ENCODE measurements around the gene FBLN1.

Gene FBLN1

GRCh38 chr22:45521178-45521577, 18.5 kb downstream of the FBLN1 start:
- H3K27ac Mint-ChIP-seq: no peak overlapping the region
- CTCF ChIA-PET: no interaction called here
- H3K9me3 Mint-ChIP-seq: no peaks in the 10 kb centered on the region
- no peak overlapping the region for H3K4me3 Mint-ChIP-seq
- no peaks in the 10 kb centered on the region for H3K27me3 Mint-ChIP-seq
- H3K4me1 Mint-ChIP-seq: no peaks in the 10 kb centered on the region
- H3K36me3 Mint-ChIP-seq: no peaks in the 10 kb centered on the region
- DNase-seq: no peak

- no peak overlapping the region for H3K4me3 Mint-ChIP-seq
- H3K36me3 Mint-ChIP-seq: no peaks in the 10 kb centered on the region
- no peaks in the 10 kb centered on the region for H3K4me1 Mint-ChIP-seq
- no peak for DNase-seq
- no peak overlapping the region for H3K27ac Mint-ChIP-seq
- H3K27me3 Mint-ChIP-seq: no peaks in the 10 kb centered on the region
- CTCF ChIA-PET: no interaction called here
- H3K9me3 Mint-ChIP-seq: no peaks in the 10 kb centered on the region
These were observed 19.8 kb downstream of the FBLN1 start for GRCh38 chr22:45522462-45522861.

- CTCF ChIA-PET: no interaction called here
- H3K27ac Mint-ChIP-seq: no peak overlapping the region
These were observed 21.5 kb downstream of the FBLN1 start for GRCh38 chr22:45524157-45524556.

GRCh38 chr22:45524966-45525365, 22.3 kb downstream of the FBLN1 start:
- DNase-seq: no peak
- H3K27ac Mint-ChIP-seq: no peak overlapping the region
- H3K4me1 Mint-ChIP-seq: no peaks in the 10 kb centered on the region
- H3K9me3 Mint-ChIP-seq: no peaks in the 10 kb centered on the region
- CTCF ChIA-PET: interaction anchor here (0.8 kb wide), 1 partner anchor 80 kb away, joined by 3 read pairs; no protein-coding TSS in a partner anchor
- no peaks in the 10 kb centered on the region for H3K27me3 Mint-ChIP-seq
- no peaks in the 10 kb centered on the region for H3K36me3 Mint-ChIP-seq
- no peak overlapping the region for H3K4me3 Mint-ChIP-seq

More at GRCh38 chr22:45524157-45524556, 21.5 kb downstream of the FBLN1 start:
- no peak for DNase-seq
- Mint-ChIP-seq H3K9me3 (no peaks in the 10 kb centered on the region), H3K4me1 (no peaks in the 10 kb centered on the region), H3K4me3 (no peak overlapping the region), H3K27me3 (no peaks in the 10 kb centered on the region), H3K36me3 (no peaks in the 10 kb centered on the region)

- Mint-ChIP-seq H3K9me3 (no peaks in the 10 kb centered on the region), H3K27me3 (no peaks in the 10 kb centered on the region), H3K4me1 (no peaks in the 10 kb centered on the region), H3K4me3 (no peak overlapping the region), H3K27ac (no peak overlapping the region), H3K36me3 (no peaks in the 10 kb centered on the region)
- DNase-seq: no peak
- CTCF ChIA-PET: interaction anchor here (0.8 kb wide), 1 partner anchor 81 kb away, joined by 3 read pairs; no protein-coding TSS in a partner anchor
These were observed 22.8 kb downstream of the FBLN1 start for GRCh38 chr22:45525480-45525879.

GRCh38 chr22:45526281-45526680, 23.6 kb downstream of the FBLN1 start:
- CTCF ChIA-PET: no interaction called here
- DNase-seq: no peak
- no peaks in the 10 kb centered on the region for H3K4me1 Mint-ChIP-seq
- H3K4me3 Mint-ChIP-seq: no peak overlapping the region
- H3K36me3 Mint-ChIP-seq: no peaks in the 10 kb centered on the region
- H3K27me3 Mint-ChIP-seq: no peaks in the 10 kb centered on the region
- H3K9me3 Mint-ChIP-seq: no peaks in the 10 kb centered on the region
- no peak overlapping the region for H3K27ac Mint-ChIP-seq

- H3K4me3 Mint-ChIP-seq: no peak overlapping the region
- DNase-seq: no peak
- CTCF ChIA-PET: no interaction called here
- H3K27me3 Mint-ChIP-seq: no peaks in the 10 kb centered on the region
- no peaks in the 10 kb centered on the region for H3K9me3 Mint-ChIP-seq
- H3K4me1 Mint-ChIP-seq: no peaks in the 10 kb centered on the region
- H3K36me3 Mint-ChIP-seq: no peaks in the 10 kb centered on the region
- H3K27ac Mint-ChIP-seq: no peak overlapping the region
These were observed 24.2 kb downstream of the FBLN1 start for GRCh38 chr22:45526768-45527360.

- Mint-ChIP-seq H3K27ac (no peak overlapping the region), H3K9me3 (no peaks in the 10 kb centered on the region), H3K4me1 (no peaks in the 10 kb centered on the region), H3K27me3 (no peaks in the 10 kb centered on the region), H3K4me3 (no peak overlapping the region), H3K36me3 (no peaks in the 10 kb centered on the region)
- CTCF ChIA-PET: no interaction called here
- no peak for DNase-seq
These were observed 24.8 kb downstream of the FBLN1 start for GRCh38 chr22:45527456-45527855.

GRCh38 chr22:45528046-45528445, 25.4 kb downstream of the FBLN1 start:
- H3K36me3 Mint-ChIP-seq: no peaks in the 10 kb centered on the region
- no peak overlapping the region for H3K27ac Mint-ChIP-seq
- DNase-seq: no peak
- H3K9me3 Mint-ChIP-seq: no peaks in the 10 kb centered on the region
- H3K27me3 Mint-ChIP-seq: no peaks in the 10 kb centered on the region
- no peaks in the 10 kb centered on the region for H3K4me1 Mint-ChIP-seq
- no peak overlapping the region for H3K4me3 Mint-ChIP-seq
- CTCF ChIA-PET: no interaction called here

- Mint-ChIP-seq H3K36me3 (no peaks in the 10 kb centered on the region), H3K27ac (no peak overlapping the region)
These were observed 26.4 kb downstream of the FBLN1 start for GRCh38 chr22:45529105-45529504.

GRCh38 chr22:45529971-45530575, 27.4 kb downstream of the FBLN1 start:
- no peak for DNase-seq
- Mint-ChIP-seq H3K4me1 (no peaks in the 10 kb centered on the region), H3K27ac (no peak overlapping the region), H3K27me3 (no peaks in the 10 kb centered on the region), H3K4me3 (no peak overlapping the region), H3K36me3 (no peaks in the 10 kb centered on the region), H3K9me3 (no peaks in the 10 kb centered on the region)
- CTCF ChIA-PET: no interaction called here

More at GRCh38 chr22:45529105-45529504, 26.4 kb downstream of the FBLN1 start:
- H3K4me3 Mint-ChIP-seq: no peak overlapping the region
- no peaks in the 10 kb centered on the region for H3K9me3 Mint-ChIP-seq
- CTCF ChIA-PET: no interaction called here
- H3K27me3 Mint-ChIP-seq: no peaks in the 10 kb centered on the region
- no peak for DNase-seq
- no peaks in the 10 kb centered on the region for H3K4me1 Mint-ChIP-seq

GRCh38 chr22:45531441-45532234, 29.0 kb downstream of the FBLN1 start:
- H3K4me3 Mint-ChIP-seq: no peak overlapping the region
- no peak for DNase-seq
- H3K9me3 Mint-ChIP-seq: no peaks in the 10 kb centered on the region
- CTCF ChIA-PET: no interaction called here
- H3K27ac Mint-ChIP-seq: no peak overlapping the region
- H3K27me3 Mint-ChIP-seq: no peaks in the 10 kb centered on the region
- no peaks in the 10 kb centered on the region for H3K4me1 Mint-ChIP-seq
- no peaks in the 10 kb centered on the region for H3K36me3 Mint-ChIP-seq

- no peaks in the 10 kb centered on the region for H3K9me3 Mint-ChIP-seq
- DNase-seq: no peak
- no peak overlapping the region for H3K27ac Mint-ChIP-seq
- CTCF ChIA-PET: no interaction called here
- H3K4me3 Mint-ChIP-seq: no peak overlapping the region
- no peaks in the 10 kb centered on the region for H3K36me3 Mint-ChIP-seq
- H3K4me1 Mint-ChIP-seq: no peaks in the 10 kb centered on the region
- H3K27me3 Mint-ChIP-seq: no peaks in the 10 kb centered on the region
These were observed 29.6 kb downstream of the FBLN1 start for GRCh38 chr22:45532235-45532631.

- H3K9me3 Mint-ChIP-seq: no peaks in the 10 kb centered on the region
- H3K27ac Mint-ChIP-seq: no peak overlapping the region
- no peaks in the 10 kb centered on the region for H3K36me3 Mint-ChIP-seq
- H3K4me3 Mint-ChIP-seq: no peak overlapping the region
- no peak for DNase-seq
- H3K27me3 Mint-ChIP-seq: peaks cover 11% of the 10 kb centered on the region
- no peaks in the 10 kb centered on the region for H3K4me1 Mint-ChIP-seq
- CTCF ChIA-PET: no interaction called here
These were observed 31.0 kb downstream of the FBLN1 start for GRCh38 chr22:45533703-45534102.

All from activated naive CD4-positive, alpha-beta T cell treated with anti-CD3 and anti-CD28 coated beads, Interleukin-2, amount 10 ng/mL, durations not matched to agents 7 days and 5 days (primary cell).